GM21737 (cell line): ENCODE data around the gene SPAG9.
"Not testable (repeated sequence)": the region's sequence is repeated elsewhere in the genome, so short reads cannot be mapped to it uniquely, and the experiment has no call there.

Experiments
- ATAC-seq: cut with Tn5 transposase; IDR thresholded peaks from one replicate; pipeline ENCODE4 v1.9.1; 2021; ENCODE audit warnings: mild to moderate bottlenecking, moderate library complexity; ENCODE audit not compliant: unreplicated experiment

The SPAG9 gene

DNA sequence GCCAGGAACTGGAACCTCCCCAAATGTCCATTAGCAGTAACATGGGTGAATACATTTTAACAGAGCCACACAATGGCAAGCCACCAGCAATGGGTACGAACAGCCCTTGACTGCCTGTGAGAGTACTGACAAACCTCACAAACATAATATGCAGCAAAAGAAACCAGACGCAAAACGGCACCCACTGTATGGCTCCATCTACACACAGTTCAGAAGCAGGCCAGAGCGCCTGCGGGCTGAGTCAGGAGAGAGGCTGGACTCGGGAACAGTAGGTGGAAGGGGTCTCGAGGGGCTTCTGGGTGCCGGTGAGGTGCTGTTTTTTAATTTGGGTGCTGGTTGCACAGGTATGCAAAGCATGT is 177.1 kb downstream of the SPAG9 start:
- ATAC-seq, result no peak

DNA sequence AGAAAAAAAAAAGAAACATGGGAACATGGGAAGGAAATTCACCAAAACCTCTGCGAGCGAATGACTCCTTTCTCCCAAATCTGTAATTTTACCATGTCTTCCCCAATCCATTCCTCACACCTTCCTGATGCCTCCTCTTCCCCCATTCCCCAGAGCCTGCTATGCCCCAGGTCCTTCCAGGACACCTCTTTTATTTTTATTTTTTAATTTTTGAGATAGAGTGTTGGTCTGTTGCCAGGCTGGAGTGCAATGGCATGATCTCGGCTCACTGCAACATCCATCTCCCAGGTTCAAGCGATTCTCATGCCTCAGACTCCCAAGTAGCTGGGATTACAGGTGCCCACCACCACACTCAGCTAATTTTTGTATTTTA is 179.0 kb downstream of the SPAG9 start:
- not testable (repeated sequence) for ATAC-seq

DNA sequence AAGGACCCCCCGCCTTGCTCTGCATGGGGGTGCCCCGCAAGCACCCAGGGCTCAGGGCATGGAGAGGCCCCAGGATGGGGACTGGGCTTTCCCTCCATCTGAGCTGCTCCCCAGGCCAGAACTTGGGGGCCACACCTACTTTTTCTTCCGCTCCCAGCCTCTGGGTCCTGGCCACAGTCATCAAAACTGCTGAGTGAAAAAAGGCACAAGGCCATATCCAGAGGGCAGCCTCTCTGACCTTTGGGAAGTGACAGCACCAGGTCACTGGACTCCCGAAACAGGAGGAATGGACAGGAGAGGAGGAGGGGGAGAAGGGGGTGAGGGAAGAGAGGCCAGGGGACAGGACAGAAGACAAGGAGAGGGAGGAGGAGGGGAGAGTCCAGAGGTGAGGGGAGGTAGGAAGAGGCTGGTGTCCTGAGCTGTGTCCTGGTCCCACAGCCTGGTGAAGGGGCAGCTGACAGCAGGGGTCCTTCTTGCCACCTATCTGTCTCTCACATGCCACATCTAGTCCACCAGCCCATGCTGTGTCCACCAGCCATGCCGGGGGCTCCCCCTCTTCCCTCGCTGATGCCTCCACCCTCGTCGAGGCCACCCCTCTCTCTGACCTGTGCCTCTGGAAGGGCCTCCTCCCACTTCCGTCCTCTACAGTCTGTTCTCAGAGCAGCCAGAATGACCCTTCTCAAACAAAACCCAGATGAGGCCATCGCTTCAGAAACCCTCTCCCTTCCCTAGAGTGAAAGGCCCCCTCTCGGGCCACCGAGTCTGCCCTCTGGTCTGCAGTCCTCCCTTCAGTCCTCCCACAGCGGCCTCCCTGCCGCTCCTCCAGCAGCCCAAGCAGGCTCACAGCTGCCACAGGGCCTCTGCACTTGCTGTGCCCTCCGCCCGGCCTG is 180.6 kb downstream of the SPAG9 start:
- ATAC-seq, result no peak

DNA sequence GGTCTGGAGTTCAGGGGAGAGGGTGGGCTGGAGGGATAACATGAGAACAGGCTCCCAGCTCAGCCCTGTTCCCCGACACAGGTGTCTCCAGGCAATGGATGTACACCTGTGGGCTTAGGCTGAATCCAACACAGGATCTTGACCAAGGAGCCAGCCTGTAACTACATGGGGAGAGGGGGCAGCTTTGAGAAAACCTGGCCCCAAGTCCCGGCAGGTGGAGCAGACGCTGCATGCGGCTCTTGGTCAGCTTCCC is 181.2 kb downstream of the SPAG9 start:
- no peak for ATAC-seq

DNA sequence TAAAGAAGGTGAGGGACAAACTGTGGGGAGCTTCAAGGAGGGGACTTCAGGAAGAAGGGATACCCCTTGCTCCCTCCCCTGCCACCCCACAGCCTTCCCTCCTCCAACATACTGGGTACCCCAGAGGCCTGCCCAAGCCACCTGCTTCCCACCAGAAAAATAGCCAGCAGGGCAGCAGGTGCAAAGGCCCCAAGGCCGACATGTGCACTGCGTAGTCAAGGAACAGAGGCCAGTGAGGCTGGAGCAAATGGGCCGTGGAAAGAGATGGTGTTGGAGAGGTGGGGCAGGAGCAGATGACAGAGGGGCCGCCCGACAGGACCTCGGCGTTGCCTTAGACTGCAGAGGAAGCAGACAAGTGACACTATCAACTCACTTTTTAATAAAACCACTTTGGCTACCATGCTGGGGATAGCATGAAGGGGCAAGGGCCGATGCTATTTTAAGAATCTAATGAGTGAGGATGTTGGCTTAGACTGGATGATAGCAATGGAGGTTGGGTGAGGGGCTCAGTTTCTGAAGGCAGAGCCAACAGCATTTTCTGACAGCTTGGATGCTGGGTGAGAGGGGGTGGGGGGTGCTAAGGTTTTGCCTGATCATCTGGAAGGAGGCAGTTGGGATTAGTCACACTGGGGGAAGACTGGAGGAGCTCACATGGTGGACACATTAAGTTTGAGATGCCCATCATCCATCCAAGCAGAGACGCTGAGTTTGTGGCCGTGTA is 181.7 kb downstream of the SPAG9 start:
- no peak for ATAC-seq

DNA sequence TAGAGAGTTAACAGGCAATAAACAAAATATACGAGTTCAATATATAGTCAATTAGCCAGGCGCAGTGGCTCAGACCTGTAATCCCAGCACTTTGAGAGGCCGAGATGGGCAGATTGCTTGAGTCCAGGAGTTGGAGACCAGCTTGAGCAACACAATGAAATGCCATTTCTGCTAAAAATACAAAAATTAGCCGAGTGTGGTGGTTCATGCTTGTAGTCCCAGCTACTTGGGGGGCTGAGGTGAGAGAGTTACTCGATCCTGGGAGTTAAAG is 184.7 kb downstream of the SPAG9 start:
- ATAC-seq, result no peak

DNA sequence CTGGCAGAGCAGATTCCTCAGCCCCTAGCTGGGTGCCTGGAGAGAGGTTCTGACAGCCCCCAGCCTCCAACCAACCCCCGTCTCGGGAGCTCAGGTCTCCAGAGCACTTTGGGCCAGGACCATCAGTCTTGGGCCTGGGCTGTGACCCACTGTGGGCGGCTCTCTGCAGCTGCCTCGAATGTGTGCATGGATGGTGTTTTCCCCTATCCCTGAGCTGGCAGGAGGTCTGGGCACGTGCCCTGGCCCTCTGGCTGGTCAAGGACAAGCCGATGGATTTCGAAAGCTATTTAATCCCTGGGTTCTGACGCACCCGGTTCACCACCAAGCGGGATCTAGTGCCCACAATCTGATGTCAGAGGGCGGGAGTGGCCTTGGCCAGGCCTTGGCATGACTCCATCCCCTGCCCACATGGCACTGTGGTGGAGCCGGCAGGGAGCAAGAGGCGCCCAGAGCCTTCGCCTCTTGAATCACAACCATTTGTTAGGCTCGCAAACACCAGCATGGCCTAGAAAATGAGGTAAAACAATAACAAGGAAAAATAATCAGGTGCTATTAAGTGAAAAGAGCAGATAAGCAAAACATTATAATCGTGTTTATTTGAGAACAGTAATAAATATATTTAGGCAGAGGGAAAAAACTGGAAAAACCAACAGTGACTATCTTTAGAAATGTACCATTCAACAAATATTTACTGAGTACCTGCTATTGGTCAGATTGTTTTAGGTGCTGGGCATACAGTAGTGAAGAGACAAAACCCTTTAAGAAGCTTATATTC is 185.3 kb downstream of the SPAG9 start:
- ATAC-seq, result no peak

DNA sequence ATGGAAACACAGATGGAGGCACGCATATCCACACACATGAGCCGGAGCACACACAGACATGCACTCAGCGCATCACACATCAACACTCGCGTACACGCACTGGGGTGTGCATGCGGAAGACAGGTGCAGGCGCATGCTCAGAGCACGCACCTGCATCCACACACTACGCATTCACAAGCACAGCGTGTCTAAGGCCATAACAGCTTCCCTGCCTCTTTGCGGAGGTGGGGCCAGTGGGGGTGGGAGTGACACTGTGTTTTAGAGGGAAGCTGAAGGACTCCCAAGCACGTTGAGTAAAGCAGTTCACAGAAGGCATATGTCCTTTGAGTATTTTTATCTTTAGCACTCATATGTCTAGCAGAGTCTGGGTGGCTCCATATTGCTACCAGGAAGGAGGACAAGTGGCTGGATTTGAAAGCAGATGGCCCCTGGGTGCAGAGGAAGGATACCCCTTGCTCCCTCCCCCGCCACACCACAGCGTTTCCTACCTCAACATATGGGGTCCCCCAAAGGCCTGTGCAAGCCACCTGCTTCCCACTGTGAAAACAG is 185.9 kb downstream of the SPAG9 start:
- no peak for ATAC-seq

DNA sequence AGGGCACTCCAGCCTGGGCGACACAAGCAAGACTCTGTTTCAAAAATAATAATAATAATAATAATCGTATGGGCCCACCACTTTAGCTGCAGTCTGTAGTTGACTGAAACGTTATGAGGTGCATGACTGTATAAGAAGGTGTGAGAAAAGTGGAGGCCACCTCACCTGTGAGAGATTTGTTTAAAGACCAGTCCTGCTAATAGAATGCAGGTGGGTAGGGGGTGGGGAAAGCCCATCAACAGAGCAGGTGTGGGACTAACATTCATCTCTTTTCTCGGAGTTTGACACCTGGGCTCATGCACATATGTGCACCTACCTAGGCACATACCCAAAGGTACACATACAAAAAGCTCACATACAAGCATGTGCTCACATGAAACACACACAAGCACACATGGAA is 186.5 kb downstream of the SPAG9 start:
- no peak for ATAC-seq

DNA sequence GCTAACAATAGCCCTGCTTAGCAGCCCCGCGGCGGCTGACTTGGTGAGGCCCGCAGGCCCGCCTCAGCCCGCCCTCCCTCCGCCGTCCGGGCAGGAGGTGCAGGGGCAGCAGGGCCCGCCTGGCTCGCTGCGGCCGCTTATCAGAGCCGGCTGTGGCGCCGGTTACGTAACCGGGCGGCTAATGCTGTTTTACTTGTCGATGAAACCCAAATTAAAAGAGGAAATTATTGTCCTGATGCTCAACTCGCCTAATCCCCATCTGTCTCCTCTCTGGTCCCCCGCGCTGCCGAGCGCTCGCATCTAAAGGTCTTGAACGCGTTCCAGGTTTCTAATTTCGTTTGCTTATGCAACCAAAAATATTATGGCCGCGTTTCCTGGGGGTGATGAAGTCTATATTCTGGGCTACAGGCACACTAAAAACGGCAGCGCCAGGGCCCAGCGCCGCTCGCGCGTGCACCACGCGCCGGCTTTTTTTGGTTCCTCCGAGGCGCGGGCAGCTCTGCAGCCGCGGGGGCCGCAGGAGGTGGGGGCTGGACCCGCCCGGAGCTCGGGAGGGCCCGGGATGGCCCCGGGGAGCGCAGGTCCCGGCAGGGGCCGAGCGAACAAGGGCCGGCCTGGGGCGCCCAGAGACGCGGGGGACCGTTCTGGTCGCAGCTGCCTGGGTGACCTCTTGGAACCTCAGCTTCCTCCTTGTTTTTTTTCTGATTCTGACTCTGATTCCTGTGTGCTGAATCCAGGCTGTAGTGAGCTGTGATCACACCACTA is 189.3 kb downstream of the SPAG9 start:
- no peak for ATAC-seq

DNA sequence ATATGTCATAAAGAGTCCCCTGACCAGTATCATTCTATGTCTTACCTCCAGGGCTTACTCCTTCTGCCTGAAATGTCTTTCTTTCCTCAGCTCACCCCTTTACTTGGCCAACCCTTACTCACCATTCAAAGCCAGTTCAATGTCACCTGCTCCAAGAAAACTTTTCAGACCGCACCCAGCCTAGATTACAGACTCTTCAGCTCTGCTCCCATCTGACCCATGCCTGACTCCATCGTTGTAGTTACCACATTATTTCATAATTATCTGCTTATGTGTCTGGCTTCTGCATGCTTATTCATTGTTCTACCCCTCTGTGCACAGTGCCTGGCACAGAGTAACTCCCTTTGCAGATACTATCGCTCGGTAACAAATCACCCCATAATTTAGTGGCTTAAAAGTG is 192.0 kb downstream of the SPAG9 start:
- no peak for ATAC-seq

DNA sequence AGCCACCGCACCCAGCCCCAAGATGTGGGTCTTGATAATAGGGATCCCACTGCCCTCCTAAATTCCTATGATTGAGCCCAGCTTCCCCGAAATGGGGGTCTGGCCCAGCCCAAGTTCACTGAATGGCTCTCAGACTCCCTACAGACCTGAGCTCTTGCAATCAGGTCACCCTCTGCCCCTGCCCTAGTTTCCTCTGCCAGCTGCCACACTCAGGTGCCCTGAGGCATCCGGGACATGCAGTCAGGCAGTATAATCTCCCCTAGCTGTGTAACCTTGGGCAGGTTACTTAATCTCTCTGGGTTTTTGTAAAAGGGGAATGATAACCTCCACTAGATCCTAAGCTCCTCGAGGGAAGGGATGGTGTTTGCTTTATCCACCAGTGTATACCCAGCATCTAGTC is 193.4 kb downstream of the SPAG9 start:
- ATAC-seq, result no peak

DNA sequence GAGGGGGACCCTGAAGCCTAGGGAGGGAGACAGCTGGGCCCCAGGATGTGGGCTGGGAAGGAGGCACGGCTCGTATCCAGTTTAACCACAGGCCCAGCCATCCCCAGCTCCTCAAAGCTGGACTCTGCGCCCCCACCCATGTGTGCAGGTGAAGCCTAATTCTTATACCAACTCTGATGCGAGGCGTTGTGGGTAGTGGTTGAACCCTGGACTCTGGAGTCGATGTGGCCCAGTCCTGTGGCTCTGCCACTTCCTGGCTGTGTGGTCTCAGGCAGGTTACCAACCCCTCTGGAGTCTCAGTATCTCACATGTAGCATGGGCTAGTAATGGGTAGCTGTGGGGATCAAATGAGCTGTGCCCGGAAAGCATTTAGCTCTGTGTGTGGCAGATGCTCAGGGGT is 194.1 kb downstream of the SPAG9 start:
- no peak for ATAC-seq

DNA sequence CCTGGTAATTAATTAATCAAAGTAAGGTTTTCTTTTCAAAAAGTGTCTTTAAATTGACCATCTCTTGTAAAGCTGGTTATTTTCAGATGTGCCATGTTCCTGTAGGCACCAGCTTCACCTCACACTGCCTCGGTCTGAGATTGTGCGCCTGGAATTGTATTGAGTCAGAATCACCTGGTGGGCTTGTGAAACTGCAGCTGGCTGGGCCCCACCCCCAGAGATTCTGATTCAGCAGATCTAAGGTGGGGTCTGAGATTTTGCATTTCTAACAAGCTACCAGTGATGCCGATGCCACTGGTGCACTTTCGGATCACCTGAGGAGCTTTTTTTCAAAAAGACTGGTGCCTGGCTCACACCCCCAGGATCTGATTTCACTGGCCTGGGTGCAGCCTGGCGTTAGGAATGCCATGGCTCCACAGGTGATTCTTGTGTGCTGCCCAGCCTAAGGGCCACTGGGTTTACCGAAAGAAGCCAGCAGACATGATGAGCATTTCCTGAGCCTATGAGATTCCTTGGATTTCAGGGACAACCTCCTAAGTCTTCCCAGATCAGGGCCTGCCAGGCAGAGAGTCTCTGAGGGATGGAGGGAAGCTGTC is 195.3 kb downstream of the SPAG9 start:
- ATAC-seq, result no peak

DNA sequence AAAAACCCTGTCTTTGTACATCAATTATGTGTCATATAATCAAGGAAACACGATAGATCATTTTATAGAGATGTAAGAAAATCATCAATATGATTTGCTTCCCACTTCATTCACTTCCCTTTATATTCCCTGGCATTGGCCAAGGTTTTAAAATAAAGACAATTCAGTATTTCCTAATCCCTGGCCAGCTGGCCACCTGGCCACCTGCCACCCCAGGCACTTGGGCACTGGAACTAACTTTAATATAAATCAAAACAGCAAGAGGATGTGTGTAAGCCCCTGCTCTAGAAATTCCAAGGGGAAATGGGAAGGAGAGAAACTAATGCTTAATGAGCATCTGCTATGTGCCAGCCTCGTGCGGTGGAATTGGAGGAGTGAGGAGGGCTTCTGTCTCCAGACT is 195.9 kb downstream of the SPAG9 start:
- no peak for ATAC-seq

DNA sequence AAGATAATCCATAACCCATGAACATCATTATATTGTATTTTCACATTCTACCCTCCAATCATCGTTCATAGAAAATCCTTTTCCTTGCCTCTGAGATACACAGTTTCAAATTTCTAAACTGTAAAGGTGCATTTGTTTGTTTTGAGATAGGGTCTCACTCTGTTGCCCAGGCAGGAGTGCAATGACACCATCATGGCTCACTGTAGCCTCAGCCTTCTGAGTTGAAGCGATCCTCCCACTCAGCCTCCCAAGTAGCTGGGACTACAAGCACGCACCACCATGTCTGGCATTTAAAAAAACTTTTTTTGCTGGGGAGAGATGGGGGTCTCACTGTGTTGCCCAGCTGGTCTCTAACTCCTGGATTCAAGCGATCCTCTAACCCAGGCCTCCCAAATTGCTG is 196.4 kb downstream of the SPAG9 start:
- ATAC-seq, result no peak

DNA sequence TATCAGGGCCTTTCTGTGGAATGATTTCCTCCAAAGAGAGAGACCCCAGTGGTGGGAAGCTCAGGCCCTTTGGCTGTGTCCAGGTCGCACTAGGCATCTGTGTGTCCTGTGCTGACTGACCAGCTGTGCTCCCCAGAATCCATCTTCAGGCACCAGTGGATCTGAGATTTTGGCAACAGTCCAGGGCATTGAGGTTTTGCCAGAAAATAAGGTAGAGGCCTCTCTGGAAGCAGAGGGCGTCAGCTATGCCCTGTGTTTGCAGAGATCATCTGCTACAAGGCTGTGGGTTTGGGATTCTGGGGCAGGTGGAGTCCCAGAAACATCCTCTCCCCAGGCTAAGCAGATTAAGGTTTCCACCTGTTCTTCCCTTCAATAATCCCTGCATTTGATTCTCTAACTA is 197.1 kb downstream of the SPAG9 start:
- ATAC-seq, result no peak

DNA sequence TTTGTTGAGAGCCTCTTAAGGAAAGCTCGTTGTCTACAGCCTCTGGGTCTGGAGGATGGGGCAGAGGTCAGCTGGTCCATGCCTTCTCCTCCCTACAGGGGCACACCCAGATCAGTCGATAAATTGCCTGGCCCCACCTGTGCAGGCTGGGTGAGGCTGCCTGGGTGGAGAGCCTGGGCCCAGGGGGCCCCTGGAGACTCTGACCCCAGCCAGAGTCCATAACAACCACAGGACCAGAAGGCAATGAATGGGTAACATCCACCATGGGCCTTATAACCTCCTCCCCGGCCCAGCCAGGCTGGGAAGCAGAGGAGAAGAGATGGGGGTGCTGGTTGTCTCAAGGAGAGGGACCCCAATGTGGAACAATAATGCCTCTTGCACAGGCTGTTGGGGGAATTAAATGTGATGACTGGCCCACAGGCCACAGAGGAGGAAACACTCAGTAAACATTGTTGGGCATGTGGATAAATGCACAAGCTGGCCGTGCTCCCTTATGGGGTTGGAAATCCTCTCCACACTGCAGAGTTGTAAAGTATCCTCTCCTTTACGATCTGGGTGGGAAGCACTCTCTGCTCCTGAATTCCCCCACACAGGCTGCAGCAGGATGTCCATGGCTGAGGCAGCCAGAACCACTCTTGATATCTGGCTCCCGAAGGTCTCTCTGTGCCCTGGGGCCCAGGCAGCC is 197.8 kb downstream of the SPAG9 start:
- no peak for ATAC-seq

DNA sequence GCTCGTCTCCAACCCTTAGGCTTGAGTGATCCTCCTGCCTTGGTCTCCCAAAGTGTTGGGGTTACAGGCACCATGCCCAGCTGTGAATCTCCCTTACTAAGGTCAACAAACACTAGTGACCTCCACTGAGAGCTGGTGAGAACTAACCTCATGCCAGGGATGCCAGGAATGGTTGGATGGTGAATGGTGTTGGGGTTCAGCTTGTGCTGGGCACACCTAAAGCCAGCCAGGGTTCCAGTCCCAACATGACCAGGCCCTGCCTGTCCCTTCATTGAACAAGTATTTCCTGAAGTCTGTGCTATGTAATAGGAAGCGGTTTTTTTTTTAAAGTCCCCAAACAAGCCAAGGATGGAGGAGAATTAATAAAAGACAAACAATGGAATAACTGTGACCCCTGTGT is 198.6 kb downstream of the SPAG9 start:
- no peak for ATAC-seq

DNA sequence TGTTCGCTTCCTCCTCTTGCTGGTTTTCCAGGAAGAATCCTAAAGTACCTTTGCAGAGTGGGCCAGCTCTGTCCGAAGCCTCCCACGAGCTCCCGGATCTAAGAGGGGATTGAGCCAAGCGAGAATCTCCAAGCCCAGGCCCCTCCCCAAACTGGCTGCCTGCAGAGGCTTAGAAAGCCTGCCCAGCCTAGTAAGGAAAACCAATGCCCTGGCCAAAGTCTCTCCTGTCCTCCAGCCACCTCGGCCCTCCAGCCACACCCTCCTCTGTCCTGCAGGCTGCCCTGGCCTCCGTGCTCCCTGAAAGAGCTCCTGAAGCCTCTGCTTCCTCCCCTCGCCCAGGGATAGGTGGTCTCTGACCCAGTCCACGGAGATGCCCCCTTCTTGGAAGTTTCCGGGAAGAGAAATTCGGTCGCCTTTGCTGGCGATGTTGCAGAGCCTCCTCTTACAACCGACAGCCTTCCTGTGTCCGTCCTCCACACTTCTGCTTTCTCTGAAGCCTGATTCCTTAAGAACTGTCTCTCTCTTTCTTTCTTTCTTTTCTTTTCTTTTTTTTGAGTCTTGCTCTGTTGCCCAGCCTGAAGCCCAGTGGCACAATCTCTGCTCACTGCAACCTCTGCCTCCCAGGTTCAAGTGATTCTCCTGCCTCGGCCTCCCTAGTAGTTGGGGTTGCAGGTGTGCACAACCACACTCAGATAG is 199.6 kb downstream of the SPAG9 start:
- no peak for ATAC-seq
